ENCODE measurements around the gene SORCS2.

Gene SORCS2

DNA sequence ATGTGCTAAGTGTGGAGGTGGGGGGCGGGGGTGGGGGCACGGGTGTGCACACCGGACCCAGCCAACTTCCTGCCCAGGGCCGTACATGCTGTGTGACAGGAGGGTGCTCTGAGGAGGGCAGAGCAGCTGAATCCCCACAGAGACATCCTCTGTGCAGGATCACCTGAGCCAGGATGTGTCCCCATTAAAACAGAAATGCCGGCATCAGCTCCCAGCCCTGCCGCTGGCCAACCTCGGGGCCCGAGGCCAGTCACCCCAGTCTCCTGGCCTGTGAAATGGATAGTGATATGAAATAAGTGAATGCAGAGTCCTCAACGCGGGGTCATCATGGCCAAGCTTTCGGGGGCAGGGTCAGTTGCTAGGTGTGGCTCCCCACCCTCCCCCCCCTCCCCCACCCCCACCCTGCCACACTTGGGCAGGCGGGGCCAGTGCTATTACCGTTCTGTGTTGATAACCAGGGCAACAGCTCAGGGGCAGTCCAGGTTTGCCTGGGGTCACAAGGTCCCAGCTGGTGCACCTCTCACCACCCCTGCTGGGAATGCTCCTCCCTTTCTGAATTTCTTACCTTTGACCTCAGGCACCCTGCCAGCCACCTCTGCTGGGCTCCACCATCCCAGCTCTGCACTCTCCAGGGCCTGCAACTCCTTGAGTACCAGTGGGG lies 469.6 kb downstream of the SORCS2 start:
- DNase-seq (ENCODE audit: low read depth, low spot score) = no peak

DNA sequence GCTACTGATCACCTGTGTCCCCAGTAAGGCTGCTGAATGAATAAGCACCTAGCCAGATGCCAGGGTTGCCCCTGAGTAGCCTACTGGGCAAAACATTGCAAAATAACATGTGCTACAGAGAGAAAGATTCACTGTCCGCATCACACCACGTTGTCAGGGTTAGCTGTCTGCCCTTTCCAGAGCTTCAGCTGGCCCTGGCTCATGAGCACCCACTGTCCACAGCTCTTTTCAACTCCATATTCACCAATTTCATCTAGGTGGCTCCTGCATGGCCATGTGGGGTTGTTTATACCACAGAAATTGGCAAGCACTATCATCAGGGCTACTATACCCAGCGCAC lies 470.1 kb downstream of the SORCS2 start:
- DNase-seq (ENCODE audit: low read depth, low spot score) = no peak

DNA sequence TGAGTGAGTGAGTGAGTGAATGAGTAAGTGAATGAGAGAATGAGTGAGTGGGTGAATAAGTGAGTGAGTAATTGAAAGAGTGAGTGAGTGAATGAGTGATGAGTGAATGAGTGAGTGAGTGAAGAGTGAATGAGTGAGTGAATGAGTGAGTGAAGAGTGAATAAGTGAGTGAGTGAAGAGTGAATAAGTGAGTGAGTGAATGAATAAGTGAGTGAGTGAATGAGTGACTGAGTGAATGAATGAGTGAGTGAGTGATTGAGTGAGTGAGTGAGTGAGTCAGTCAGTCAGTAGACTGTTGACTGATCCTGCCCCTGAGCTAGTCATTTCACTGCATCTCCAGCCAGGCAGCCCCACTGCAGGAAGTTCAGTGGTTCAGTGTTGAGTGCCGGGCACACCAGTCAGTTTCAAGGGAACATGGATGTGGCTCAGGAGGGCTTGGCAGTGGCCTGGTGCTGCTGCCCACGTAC lies 470.8 kb downstream of the SORCS2 start:
- no peak for DNase-seq (ENCODE audit: low read depth, low spot score)

DNA sequence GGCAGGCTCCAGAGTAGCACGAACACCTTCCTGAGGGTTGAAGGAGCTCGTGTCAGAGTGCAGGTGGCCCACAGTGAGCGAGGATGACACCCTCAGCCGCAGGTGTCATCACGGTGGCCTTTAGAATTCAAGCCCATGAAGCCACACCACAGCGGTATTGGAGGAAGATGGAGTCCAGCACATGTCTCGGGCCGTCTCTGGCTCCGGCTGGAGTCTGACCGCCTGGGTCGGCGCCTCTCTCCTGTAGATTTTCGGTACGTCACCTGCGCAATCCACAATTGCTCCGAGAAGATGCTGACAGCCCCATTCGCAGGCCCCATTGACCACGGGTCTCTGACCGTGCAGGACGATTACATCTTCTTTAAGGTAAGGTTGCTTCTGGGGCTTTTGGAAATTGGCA lies 471.8 kb downstream of the SORCS2 start:
- no peak for DNase-seq (ENCODE audit: low read depth, low spot score)

DNA sequence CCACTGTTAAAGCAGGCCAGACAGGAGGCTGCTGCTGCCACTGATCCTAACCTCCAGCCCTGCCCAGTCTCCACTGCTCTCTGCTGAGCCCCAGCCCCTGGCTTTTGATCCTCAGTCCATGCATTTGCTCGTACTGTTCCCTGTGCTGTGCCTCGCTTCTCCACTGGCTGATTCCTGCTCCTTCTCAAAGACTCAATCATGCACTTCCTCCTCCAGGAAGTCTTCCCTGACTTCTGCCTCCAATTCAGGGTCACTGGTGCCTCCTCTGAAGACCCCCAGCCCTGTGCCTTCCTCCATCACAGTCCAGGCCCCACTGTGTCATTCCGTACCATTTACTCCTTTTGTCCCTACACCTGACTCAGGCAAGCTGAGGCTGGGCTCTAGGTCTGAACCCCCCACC lies 473.0 kb downstream of the SORCS2 start:
- no peak for DNase-seq (ENCODE audit: low read depth, low spot score)

DNA sequence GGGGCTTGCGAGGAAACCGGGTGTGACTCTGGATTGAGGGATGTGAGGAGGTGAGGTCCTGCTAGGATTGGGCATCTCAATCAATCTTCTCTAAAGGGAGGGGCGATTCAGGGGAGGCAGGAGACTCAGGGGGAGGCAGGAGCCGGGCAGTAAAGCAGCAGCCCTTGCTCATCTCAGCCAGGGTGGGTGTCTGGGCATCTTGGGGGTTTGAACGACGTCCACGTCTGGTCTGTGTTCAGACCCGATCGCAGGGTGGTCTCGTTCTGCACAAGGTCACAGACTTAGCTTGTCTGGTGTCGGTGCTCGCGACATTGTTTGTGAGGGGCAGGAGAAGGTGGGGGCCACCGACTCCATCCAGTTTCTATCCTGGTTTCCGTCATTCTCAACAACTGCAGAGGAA lies 473.7 kb downstream of the SORCS2 start:
- DNase-seq (ENCODE audit: low read depth, low spot score) = no peak

DNA sequence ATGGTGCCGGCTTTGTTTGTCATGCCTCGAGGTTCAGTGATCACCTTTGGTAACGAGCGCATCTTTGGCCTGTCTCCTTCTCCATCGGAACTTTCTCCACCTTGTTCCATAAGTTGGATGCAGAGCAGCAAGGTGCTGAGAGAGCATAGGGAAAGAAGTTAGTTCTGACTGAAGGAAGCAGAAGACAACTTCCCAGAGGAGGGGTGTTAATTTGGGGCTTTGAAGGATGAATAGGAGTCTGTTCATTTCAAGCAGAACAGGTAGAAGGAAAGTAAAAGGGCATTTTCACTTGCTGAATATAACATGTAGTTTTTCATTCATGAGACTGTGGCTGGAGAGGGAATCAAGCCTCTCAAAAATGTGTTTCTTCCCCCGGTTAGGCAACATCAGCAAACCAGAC lies 474.4 kb downstream of the SORCS2 start:
- DNase-seq (ENCODE audit: low read depth, low spot score) = no peak

DNA sequence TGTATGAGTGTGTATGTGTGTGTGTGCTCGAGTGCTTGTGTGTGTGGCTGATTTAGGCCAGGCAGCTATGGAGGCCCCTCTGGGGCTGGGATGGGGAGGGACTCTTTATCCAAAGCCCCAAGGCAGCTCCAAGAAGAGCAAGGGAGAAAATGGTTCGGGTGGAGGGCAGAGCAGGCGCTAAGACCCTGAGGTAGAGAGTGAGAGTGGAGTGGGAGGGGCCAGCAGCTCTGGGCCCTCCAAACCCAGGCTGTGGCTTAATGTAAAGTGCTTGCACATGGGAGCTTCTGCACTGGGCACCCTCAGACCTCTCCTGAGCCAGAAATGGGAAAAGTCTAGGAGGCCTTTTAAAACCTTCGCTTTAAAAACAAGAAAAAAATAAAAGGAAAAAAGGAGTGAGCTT lies 475.9 kb downstream of the SORCS2 start:
- DNase-seq (ENCODE audit: low read depth, low spot score) = no peak

DNA sequence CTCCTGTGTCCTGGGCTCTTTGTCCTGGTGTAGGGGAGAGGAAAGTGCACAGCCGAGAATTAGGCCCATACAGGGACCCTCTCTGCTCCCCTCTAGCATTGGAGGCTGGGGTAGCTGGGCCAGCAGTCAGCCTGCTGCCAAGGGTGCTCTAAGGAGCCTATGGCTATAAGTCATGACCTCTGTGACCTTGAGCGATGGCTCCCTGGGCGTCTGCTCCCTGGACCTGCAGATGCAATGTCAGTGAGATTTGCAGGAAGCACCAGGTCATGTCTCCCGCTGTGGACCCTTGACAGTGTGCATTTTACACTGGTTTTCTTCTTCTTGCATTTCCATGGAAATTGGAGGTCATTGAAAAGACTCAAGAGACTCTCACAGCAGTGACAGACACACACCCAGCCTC lies 476.5 kb downstream of the SORCS2 start:
- DNase-seq (ENCODE audit: low read depth, low spot score) = no peak

DNA sequence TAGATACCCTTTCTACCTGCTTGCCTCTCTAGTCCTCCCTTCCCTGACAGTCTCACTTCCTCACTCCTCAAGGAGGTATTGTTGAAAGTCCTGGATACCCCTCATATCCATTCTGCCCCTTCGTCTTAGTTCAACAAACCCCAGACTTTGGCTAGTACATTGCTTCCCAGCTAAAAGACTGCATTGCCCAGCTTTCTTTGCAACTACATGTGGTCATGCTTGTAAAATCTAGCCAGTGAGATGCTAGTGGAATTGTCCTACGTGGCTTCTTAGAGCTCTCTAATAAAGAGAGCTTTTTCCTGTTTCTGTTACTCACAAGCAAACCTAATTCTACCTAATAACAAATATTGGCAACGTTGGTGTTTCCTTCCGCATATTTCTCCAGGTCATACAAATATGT lies 480.3 kb downstream of the SORCS2 start:
- no peak for DNase-seq (ENCODE audit: low read depth, low spot score)

DNA sequence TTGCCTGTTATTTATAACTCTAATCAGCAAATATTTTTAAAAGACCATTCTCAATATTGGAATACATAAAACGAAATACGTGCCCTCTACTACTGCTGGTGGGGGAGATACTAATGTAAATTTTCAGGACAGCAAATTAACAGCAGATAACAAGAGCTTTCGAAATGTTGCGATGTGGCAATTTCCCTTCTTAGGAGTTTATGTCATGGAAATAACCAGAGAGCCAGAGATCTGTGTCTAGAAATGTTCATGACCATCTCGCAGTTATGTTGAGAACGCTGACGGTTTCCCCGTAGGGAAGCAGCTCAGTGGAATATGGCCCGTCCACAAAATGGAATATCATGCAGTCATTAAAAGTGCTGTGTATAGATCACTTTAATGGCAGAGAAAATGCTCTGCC lies 480.8 kb downstream of the SORCS2 start:
- DNase-seq (ENCODE audit: low read depth, low spot score) = no peak

DNA sequence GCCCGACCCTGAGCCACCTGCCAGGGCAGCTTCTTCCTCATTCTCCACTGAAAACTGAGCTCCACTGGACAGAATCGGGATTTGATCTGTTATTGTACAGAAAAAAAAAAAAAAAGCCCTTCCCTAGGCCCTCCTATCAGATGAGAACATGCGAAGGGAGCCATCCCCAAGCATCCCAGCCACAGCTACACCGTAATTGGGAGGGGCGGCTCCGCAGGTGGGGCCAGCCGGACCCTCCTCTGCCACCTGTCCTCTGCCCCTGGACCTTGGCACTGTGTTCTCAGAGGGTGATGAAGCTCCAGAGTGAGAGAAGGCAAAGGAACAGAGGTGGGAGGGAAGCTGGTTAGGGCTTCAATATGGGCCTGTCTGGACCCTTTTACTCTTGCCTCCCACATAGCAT lies 482.4 kb downstream of the SORCS2 start:
- DNase-seq (ENCODE audit: low read depth, low spot score) = no peak

DNA sequence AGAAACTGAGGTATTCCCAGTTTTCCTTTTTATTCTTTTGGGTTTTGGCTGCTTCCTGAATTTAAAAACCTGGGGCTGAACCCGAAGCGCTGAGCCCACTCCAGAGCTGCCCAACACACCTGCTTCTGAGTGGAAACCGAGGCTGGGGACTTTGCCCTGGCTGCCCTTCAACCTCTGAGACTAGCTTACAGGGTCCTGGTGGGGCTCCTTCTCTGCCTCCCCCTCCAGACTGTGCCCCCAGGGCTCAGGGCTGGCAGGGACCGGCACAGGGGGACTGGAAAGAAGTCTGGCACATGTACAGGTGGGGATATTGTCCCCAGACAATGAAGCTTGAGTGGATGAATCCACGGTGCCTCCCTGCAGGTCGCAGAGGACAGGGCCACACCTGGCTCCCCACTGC lies 482.8 kb downstream of the SORCS2 start:
- DNase-seq (ENCODE audit: low read depth, low spot score) = no peak

DNA sequence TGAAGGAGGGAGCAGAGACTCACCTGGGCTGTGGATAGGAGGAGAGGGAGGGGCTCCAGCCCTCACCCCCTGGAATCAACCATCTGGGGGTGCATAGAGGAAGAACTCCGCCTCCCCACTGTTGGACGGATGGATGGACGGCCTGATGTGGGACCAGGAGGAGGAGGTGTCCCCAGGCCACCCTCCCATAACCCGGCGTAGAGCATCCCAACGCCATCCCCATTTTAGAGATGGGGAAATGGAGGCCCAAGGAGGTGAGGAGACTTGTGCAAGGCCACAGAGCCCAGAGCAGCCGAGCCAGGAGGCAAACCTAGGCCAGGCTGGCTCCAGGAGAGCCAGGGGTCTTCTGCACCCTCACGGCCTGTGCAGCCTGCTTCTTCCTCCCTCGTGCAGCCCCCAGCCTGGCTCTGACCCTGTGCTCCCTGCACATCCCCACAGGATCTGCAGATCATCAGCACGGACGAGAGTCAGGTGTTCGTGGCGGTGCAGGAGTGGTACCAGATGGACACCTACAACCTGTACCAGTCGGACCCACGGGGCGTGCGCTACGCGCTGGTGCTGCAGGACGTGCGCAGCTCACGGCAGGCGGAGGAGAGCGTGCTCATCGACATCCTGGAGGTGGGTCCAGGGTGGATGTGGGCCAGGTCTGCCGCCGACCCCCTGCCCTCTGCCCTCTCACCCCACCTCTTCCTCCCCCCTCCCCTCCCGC lies 483.4 kb downstream of the SORCS2 start:
- DNase-seq (ENCODE audit: low read depth, low spot score) = no peak

DNA sequence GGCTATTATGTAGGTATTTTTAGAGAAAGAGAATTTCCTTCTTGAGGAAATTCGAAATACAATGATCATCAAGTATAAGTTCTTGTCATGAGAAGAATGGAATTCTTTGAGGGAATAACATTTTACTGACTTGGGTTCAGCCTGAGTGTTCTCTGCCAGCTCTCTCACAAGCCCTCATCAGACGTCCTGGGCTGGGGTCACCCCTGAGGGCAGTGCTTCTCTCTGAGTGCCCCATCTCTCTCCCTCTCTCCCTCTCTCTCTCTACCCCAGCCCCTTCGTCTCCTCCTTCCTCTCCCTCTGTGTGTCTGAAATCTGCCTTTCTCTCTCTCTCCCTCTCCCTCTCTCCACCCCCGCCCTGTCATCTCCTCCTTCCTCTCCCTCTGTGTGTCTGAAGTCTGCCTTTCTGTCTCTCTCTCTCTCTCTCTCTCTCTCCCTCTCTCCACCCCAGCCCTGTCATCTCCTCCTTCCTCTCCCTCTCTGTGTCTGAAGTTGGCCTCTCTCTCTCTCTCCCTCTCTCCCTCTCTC lies 484.1 kb downstream of the SORCS2 start:
- no peak for DNase-seq (ENCODE audit: low read depth, low spot score)

DNA sequence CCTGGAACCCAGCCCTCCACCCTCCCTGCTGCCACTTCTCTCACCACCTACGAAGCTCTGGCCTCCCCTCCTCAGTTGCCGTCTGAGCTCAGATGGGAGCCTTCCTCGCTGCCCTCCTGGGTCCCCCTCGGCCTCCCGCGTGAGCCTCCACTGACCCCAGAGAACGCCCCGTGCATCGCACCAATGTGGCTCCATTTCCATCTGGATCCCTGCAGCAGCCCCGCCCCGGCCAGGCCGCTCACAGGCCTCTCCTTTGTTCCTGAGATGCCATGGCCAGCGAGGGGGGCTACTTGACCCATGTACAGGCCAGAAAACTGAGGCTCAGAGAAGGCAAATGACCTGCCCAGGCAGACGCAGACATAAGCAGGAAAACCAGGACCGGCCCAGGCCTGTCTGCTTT lies 484.7 kb downstream of the SORCS2 start:
- no peak for DNase-seq (ENCODE audit: low read depth, low spot score)

DNA sequence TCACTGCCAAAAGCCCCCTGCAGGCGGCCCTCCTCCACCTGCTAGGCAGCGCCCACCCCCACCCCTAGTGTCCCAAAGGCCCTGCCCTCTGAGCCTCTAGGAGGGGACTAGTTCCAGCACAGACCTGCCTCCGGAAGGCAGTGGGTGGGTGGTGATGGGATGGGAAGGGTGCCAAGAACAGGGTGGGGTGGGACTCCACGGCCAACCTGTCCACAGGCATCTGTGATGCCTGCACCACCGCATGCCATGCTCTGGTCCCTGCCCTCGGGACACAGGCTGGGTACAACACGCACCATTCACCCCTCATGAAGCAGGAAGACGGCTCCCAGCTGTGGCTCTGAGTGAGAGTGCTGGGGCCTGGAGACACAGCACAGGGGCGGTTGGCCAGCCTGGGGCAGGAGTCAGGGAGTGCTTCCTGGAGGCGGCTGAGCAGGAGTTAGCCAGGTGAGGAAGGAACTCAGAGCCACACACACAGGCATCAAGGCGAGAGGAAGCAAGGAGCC lies 485.5 kb downstream of the SORCS2 start:
- no peak for DNase-seq (ENCODE audit: low read depth, low spot score)

DNA sequence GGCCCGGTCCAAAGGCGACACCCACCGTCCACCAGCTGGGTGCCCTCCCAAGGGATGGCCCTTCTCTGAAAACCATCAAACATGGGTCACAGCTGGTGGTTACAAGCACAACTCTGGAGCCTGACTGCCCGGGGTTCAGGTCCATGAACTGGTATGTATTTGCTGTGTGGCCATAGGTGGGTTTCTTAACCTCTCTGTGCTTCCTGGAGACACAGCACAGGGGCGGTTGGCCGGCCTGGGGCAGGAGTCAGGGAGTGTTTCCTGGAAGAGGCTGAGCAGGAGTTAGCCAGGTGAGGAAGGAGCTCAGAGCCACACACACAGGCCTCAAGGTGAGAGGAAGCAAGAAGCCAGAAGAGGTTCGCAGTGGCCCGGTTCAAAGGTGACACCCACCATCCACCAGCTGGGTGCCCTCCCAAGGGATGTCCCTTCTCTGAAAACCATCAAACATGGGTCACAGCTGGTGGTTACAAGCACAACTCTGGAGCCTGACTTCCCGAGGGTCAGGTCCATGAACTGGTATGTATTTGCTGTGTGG lies 486.0 kb downstream of the SORCS2 start:
- no peak for DNase-seq (ENCODE audit: low read depth, low spot score)

DNA sequence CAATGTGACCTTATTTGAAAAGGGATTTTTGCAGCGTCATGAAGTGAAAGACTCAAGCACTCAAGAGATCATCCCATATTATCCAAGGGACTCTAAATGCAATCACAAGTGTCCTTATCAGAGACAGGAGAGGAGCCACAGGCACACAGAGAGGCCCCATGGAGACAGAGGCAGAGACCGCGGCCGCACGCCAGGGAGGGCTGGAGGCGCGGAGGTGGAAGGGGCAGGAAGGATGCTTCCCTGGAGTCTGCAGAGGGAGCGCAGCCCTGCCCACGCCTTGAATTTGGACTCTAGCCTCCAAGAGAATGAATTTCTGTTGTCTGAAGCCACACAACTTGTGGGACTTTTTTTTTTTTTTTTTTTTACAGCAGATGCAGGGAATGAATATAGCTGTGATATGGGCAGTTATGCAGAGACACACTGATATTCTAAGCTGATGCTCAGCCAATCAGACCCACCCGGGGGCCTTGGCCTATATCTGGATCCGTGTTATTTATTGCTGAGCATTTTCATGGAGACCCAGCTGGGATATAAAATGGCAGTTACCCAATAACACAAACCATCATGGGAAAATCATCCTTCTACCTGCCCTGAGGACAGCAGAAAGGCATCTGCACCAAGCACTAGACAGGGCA lies 487.2 kb downstream of the SORCS2 start:
- DNase-seq (ENCODE audit: low read depth, low spot score) = no peak

DNA sequence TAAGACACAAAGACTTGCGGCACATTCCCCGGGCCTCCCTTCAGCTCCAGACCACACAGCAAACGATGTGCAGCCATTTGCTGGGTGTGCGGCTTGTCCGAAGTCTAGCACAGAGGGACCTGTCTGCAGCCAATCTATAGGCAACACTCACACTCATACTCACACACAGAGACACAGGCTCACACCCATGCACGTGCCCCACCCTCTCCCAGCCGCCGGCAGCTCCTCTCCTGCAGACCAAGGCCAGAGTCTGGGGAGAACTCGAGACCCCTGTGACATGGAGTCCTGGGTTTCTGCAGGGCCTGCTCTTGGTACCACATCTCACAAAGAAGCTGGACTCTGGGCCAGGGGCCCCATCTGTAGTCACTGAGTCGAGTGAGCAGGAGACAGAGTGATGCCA lies 487.8 kb downstream of the SORCS2 start:
- DNase-seq (ENCODE audit: low read depth, low spot score) = no peak

DNA sequence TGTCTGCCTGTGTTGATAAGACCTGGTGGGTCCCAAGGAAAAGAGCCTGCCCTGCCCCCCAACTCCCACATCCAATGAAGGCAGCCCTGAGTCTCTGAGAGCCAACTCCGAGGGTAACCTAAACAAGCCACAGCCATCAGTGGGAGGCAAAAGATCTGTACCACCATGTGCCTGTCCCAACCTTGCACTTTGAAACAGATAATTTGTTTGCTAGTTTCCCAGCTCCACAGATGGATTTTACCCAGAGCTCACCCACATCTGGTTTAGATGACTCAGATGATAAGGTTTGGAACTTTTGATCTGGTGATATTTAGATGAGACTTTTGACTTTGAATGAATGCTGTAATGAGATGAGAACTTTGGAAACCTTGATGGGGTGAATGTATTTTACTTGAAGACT lies 488.4 kb downstream of the SORCS2 start:
- DNase-seq (ENCODE audit: low read depth, low spot score) = no peak

DNA sequence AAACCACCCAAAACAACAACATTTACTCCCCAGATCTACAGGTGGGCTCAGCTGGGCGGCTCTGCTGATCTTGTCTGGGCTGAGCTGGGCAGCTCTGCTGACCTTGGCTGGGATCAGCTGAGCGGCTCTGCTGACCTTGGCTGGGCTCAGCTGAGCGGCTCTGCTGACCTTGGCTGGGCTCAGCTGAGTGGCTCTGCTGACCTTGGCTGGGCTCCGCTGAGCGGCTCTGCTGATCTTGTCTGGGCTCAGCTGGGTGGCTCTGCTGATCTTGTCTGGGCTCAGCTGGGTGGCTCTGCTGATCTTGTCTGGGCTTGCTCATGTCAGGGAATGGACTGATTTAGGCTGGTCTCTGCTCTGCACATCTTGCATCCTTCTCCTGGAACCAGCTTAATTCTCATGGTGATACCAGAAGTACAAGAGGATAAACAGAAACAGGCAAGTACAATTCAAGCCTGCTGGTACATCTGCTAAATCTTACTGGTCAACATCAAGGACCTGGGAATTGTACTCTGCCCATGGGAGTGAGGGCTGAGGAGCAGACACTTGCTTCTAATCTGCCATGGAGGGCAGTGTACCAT lies 490.9 kb downstream of the SORCS2 start:
- no peak for DNase-seq (ENCODE audit: low read depth, low spot score)

All from smooth muscle cell of the brain vasculature (primary cell).